BLaER1 treated with 17β-estradiol and CSF1 and Interleukin-3, amounts not matched to agents 10 nM and 100 nM (cell line): ENCODE results near the gene SLC25A43.

Experiments used
- H3K27ac ChIP-seq, 11 experiments: shearing (Covaris generic); formaldehyde crosslinking; 2 replicates each; pipeline ENCODE4 v1.8.1; 2022
- H3K27me3 ChIP-seq, 11 experiments: shearing (Covaris generic); formaldehyde crosslinking; 2 replicates each; pipeline ENCODE4 v1.8.1; 2022
- H3K36me3 ChIP-seq, 11 experiments: shearing (Covaris generic); formaldehyde crosslinking; 2 replicates each; pipeline ENCODE4 v1.8.1; 2022
- H3K4me1 ChIP-seq, 10 experiments: shearing (Covaris generic); formaldehyde crosslinking; 2 replicates each; pipeline ENCODE4 v1.8.1; 2022
- H3K4me2 ChIP-seq, 11 experiments: shearing (Covaris generic); formaldehyde crosslinking; 2 replicates each; pipeline ENCODE4 v1.8.1; 2022
- H3K4me3 ChIP-seq, 10 experiments: shearing (Covaris generic); formaldehyde crosslinking; 2 replicates each; pipeline ENCODE4 v1.8.1; 2022
- H3K9ac ChIP-seq, 11 experiments: shearing (Covaris generic); formaldehyde crosslinking; 2 replicates each; pipeline ENCODE4 v1.8.1; 2022
- H3K9me3 ChIP-seq, 11 experiments: shearing (Covaris generic); formaldehyde crosslinking; replicated peaks in 1 of 11; 2 replicates each; pipeline ENCODE4 v1.8.1; 2022
- H4K20me1 ChIP-seq, 11 experiments: shearing (Covaris generic); formaldehyde crosslinking; 2 replicates each; pipeline ENCODE4 v1.8.1; 2022
- Cebpa-rat ChIP-seq, 11 experiments: shearing (Covaris generic); IDR thresholded peaks; 2 replicates each; pipeline ENCODE4 v1.8.1; 2022

SLC25A43 gene

DNA sequence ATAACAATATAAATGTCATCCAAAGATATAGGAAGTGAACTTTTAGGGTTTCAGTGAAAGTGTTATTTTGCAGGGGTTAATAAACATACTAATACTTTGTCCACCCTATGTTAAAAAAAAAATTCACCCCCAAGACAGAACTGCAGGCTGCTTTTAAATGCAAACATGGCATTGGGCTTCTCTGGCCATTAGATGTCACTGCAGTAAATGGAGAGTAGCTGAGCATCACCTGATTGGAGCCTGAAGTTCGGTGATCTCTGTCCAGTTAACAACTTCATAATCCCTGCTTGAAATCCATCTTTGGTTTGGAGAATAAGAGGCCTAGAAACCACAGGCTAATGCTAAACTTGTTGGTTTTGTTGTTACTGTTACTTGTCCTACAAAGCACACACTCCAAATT, 18.7 kb downstream of the SLC25A43 start:
- H3K4me2 ChIP-seq: no peak overlapping the region
- no peaks in the 10 kb centered on the region for H3K9me3 ChIP-seq
- TF ChIP-seq Cebpa-rat (IDR thresholded peaks at IDR 0.05): no peak
- H3K36me3 ChIP-seq: peaks cover 0 to 33% (median 0%) of the 10 kb centered on the region in 11 experiments; a peak in 5 of 22 replicates
- H3K27ac ChIP-seq: no peak overlapping the region
- no peaks in the 10 kb centered on the region; a peak in 1 of 20 replicates for H3K4me1 ChIP-seq
- H4K20me1 ChIP-seq: no peaks in the 10 kb centered on the region; a peak in 2 of 22 replicates
- no peak overlapping the region for H3K9ac ChIP-seq
- no peak overlapping the region for H3K4me3 ChIP-seq
- no peaks in the 10 kb centered on the region for H3K27me3 ChIP-seq

DNA sequence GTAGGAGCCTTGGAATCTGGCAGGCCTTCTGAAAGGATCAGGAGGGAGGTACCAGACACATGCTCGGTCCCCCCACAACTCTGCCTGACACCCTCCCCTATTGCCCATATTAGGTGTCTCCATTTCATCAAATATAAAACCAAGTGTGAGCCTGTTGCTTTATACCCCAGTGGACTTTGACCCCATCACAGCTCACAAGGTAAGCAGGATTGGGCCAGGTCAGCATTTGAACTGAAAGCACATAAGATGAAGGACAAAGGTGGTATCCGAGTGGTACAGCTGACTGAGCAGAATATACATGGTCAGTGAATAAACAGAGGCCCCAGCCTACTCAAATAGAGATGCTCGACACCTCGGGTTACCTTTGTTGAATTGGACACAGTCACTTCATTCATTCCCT, 20.0 kb downstream of the SLC25A43 start:
- Histone ChIP-seq H3K27ac (no peak overlapping the region), H3K4me3 (no peak overlapping the region), H3K4me1 (no peaks in the 10 kb centered on the region; a peak in 1 of 20 replicates), H3K27me3 (no peaks in the 10 kb centered on the region), H3K9ac (no peak overlapping the region), H3K4me2 (no peak overlapping the region), H4K20me1 (no peaks in the 10 kb centered on the region; a peak in 2 of 22 replicates), H3K36me3 (peaks cover 0 to 37% (median 0%) of the 10 kb centered on the region in 11 experiments; a peak in 5 of 22 replicates), H3K9me3 (no peaks in the 10 kb centered on the region)
- TF ChIP-seq Cebpa-rat (IDR thresholded peaks at IDR 0.05): no peak

DNA sequence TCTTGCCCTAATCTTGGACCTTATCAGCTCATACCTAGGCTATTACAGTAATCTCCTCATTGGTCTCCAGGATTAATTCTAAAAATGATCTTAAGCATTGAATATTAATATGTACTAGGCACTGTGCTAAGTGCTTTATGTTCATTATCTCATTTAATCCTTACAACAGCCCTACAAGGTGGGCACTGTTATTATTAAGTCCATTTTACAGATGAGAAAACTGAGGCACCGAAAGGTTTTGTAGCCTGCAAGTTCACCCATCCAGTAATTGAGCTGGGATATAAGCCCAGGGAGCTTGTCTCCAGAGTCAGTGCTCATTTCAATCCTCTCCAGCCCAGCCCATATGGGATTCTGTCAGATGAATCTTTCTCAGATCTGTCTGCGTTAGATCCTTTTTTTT, 20.8 kb downstream of the SLC25A43 start:
- H3K27ac ChIP-seq: no peak overlapping the region
- H3K36me3 ChIP-seq: peaks cover 0 to 37% (median 0%) of the 10 kb centered on the region in 11 experiments; a peak in 5 of 22 replicates
- no peak for TF ChIP-seq Cebpa-rat (IDR thresholded peaks at IDR 0.05)
- no peaks in the 10 kb centered on the region; a peak in 2 of 22 replicates for H4K20me1 ChIP-seq
- H3K27me3 ChIP-seq: no peaks in the 10 kb centered on the region
- no peaks in the 10 kb centered on the region; a peak in 2 of 20 replicates for H3K4me1 ChIP-seq
- no peak overlapping the region for H3K4me2 ChIP-seq
- H3K4me3 ChIP-seq: no peak overlapping the region
- H3K9me3 ChIP-seq: no peaks in the 10 kb centered on the region
- no peak overlapping the region for H3K9ac ChIP-seq

DNA sequence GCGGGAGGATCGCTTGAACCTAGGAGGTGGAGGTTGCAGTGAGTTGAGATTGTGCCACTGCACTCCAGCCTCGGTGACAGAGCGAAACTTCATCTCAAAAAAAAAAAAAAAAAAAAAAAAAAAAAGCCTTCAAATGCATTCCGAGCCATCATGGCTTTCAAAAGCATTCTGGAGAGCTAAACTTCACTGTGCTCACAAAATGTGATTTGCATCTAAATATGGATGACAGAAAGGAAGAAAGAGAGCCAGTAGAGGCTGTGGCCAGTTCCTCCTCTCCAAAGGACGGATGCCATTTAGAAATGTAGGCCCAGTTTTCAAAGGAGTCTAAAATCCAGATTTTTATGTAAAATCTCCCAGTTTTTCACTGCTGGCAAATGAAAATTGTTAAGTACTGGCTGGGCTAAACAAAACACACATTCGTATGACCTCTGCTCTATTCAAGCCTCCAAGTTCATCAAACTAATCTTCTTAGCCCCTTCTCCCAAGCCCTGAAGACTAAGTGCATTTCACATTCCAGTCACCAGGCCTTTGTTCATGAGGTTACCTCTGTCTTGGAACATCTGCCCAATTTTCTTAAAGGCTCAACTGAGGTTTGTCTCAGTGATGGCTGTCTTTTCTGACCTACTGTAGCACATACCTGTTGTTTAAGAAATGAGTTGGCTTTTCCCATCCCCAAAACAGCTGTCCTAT, 22.0 kb downstream of the SLC25A43 start:
- Histone ChIP-seq H3K27ac (no peak overlapping the region), H3K4me2 (no peak overlapping the region), H3K4me1 (peaks cover 5 to 12% (median 8%) of the 10 kb centered on the region in 10 experiments; a peak in 19 of 20 replicates)

DNA sequence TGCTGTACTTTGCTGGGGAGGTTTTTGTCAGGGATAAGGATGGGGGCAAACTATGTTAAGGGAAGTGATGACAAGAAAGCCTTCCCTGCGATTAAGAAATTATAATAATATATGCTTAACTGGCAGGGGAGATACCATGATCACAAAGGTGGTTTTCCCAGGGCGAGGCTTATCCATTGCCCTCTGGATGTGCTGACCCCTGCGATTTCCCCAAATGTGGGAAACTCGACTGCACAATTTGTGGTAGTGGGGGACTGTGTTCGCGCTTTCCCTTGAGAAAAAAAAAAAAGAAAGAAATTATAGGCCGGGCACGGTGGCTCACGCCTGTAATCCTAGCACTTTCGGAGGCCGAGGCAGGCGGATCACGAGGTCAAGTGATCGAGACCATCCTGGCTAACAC, 24.5 kb downstream of the SLC25A43 start:
- no peak for TF ChIP-seq Cebpa-rat (IDR thresholded peaks at IDR 0.05)
- H3K9me3 ChIP-seq: peaks cover 0 to 4% (median 0%) of the 10 kb centered on the region in 11 experiments; a peak in 3 of 22 replicates

More for the DNA sequence above, 22.0 kb downstream of the SLC25A43 start:
- H3K27me3 ChIP-seq: no peaks in the 10 kb centered on the region
- peaks cover 0 to 37% (median 0%) of the 10 kb centered on the region in 11 experiments; a peak in 5 of 22 replicates for H3K36me3 ChIP-seq
- H3K4me3 ChIP-seq: no peak overlapping the region
- TF ChIP-seq Cebpa-rat (IDR thresholded peaks at IDR 0.05): no peak
- no peaks in the 10 kb centered on the region; a peak in 2 of 22 replicates for H4K20me1 ChIP-seq
- no peaks in the 10 kb centered on the region for H3K9me3 ChIP-seq
- H3K9ac ChIP-seq: no peak overlapping the region

DNA sequence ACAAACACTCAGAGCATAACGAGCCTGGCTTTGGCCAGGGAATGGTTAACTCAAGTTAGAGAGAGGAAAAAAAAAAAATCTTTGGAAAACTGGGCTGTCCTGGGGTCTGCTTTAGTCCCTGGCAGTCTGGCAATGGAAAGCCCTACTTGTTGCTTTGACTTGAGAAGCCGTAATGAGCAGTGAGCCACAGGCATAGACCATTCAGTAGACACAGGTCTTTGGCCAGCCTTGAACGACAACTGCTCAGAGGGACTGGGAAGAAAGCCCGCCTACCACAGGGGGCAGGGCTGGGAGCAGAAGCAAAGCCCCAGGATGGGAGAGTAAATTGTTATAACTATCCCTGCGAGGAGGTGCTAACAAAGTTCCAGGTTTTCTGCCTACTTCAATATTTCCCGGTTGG, 25.9 kb downstream of the SLC25A43 start:
- peaks cover 0 to 7% (median 0%) of the 10 kb centered on the region in 11 experiments; a peak in 4 of 22 replicates for H3K9me3 ChIP-seq

More for the DNA sequence above, 24.5 kb downstream of the SLC25A43 start:
- no peak overlapping the region for H3K4me3 ChIP-seq
- H3K4me1 ChIP-seq: peaks cover 24 to 33% (median 29%) of the 10 kb centered on the region in 10 experiments
- H3K27ac ChIP-seq: no peak overlapping the region
- H3K27me3 ChIP-seq: no peaks in the 10 kb centered on the region
- H3K9ac ChIP-seq: no peak overlapping the region
- peaks cover 0 to 35% (median 2%) of the 10 kb centered on the region in 11 experiments; a peak in 6 of 22 replicates for H3K36me3 ChIP-seq
- H4K20me1 ChIP-seq: no peaks in the 10 kb centered on the region; a peak in 1 of 22 replicates
- no peak overlapping the region for H3K4me2 ChIP-seq

DNA sequence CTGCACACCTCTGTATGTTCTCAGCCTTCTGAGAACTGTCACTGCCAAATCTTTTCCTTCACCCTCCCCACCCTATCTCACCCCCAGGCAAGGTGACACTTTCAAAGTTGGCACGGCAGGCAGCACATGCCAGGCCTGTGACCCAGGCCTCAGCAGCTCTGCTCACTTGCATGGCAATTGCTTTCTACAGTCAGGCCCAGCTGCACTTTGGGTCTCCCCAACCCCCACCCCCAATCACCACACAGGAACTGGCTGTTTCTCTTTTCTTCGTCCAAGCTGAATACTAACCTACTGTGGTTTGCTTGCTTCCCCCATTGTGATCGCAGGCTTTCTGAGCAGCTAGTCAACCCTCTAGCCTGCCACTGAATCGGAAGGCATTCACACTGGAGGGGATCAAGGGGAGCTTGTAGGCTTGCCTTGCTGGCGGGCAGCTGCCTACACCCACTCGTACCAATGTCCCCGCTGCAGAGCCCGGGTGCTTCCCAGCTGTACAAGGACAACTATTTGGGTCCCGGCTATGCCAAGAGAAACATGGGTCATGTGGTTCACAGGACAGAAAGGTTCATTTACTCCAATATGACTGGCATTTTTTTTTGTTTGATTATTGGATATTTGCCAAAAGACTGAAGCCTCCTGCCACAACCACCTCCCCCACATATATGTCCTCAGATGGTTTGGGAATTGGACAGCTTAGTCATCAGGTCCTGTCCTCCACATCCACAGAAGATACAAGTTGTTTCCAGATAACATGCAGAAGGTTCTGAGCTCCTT, 28.1 kb downstream of the SLC25A43 start:
- Histone ChIP-seq H3K4me1 (peaks cover 24 to 33% (median 29%) of the 10 kb centered on the region in 10 experiments), H3K4me2 (peak overlapping the region; percentile 59 to 86 (median 70)), H3K9me3 (peaks cover 0 to 7% (median 0%) of the 10 kb centered on the region in 11 experiments; a peak in 4 of 22 replicates), H3K36me3 (peaks cover 0 to 26% (median 0%) of the 10 kb centered on the region in 11 experiments; a peak in 5 of 22 replicates), H3K27ac (peak overlapping the region; percentile 12 to 77 (median 69); a peak in 20 of 22 replicates), H3K27me3 (no peaks in the 10 kb centered on the region), H3K4me3 (0 out of 20 replicates have a peak overlapping the region, but pooled peaks of 1 of the 10 experiments have one; percentile 5), H4K20me1 (no peaks in the 10 kb centered on the region; a peak in 1 of 22 replicates), H3K9ac (peak overlapping the region in 10 of 11 experiments; percentile 24 to 69 (median 49); a peak in 18 of 22 replicates)
- no peak for TF ChIP-seq Cebpa-rat (IDR thresholded peaks at IDR 0.05)

More for the DNA sequence above, 25.9 kb downstream of the SLC25A43 start:
- Histone ChIP-seq H3K27ac (no peak overlapping the region), H3K27me3 (no peaks in the 10 kb centered on the region), H3K9ac (no peak overlapping the region), H3K4me1 (peaks cover 24 to 33% (median 29%) of the 10 kb centered on the region in 10 experiments), H3K4me2 (0 out of 22 replicates have a peak overlapping the region, but pooled peaks of 1 of the 11 experiments have one; percentile 66), H3K4me3 (no peak overlapping the region), H3K36me3 (peaks cover 0 to 34% (median 2%) of the 10 kb centered on the region in 11 experiments; a peak in 5 of 22 replicates), H4K20me1 (no peaks in the 10 kb centered on the region; a peak in 1 of 22 replicates)
- TF ChIP-seq Cebpa-rat (IDR thresholded peaks at IDR 0.05): no peak

DNA sequence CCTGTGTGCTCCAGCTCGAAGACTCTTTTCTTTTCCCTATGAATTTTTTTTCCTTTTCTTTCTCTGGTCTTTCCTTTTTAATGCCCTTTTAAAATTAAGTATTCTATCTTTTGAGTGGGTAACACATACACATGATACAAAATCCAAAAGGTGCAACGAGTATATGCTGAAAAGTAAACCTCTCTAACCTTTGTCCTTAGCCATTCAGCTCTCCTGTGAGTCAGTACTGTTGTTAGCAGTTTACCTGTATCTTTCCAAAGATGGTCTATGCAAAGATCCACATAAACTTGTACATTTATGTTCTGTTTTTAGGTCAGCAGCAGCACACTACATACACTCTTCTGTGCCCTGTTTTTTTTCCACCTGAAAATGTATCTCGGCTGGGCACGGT, 28.7 kb downstream of the SLC25A43 start:
- peaks cover 24 to 33% (median 29%) of the 10 kb centered on the region in 10 experiments for H3K4me1 ChIP-seq
- TF ChIP-seq Cebpa-rat (IDR thresholded peaks at IDR 0.05): no peak
- H4K20me1 ChIP-seq: no peaks in the 10 kb centered on the region; a peak in 1 of 22 replicates
- peaks cover 0 to 7% (median 0%) of the 10 kb centered on the region in 11 experiments; a peak in 4 of 22 replicates for H3K9me3 ChIP-seq
- peak overlapping the region in 6 of 11 experiments; percentile 40 to 69 (median 52); a peak in 10 of 22 replicates for H3K9ac ChIP-seq
- peak overlapping the region; percentile 59 to 86 (median 70) for H3K4me2 ChIP-seq
- H3K27me3 ChIP-seq: no peaks in the 10 kb centered on the region
- H3K27ac ChIP-seq: peak overlapping the region in 10 of 11 experiments; percentile 12 to 77 (median 70); a peak in 15 of 22 replicates
- H3K36me3 ChIP-seq: peaks cover 0 to 20% (median 0%) of the 10 kb centered on the region in 11 experiments; a peak in 5 of 22 replicates
- no peak overlapping the region for H3K4me3 ChIP-seq
